Left lung (tissue), 10 donors: Measurements from ENCODE around the gene MKNK2. TPM values are rescaled to one million over a fixed set of nuclear protein-coding genes. Genes with fewer than 3 reads are reported as not detected.

Experiments used
- ATAC-seq: fragments of 200-7000 bp; cut with Tn5 transposase; one replicate; pipeline ENCODE4 v1.9.1; 2020; ENCODE audit warnings: moderate library complexity
- DNase-seq, 4 donors: peaks; one replicate each; pipeline ENCODE4 v3.0.0-alpha.2; 2013 to 2020
- H3K27ac ChIP-seq, 2 donors: fragments of 200-600 bp; sonication (generic) in 1 of 2; one replicate each; pipeline versions ENCODE4 v1.5.0 to v1.8.0; 2020 to 2021
- H3K27me3 ChIP-seq, 2 donors: fragments of 200-600 bp; sonication (generic) in 1 of 2; one replicate each; pipeline versions ENCODE4 v1.5.0 to v1.8.0; 2020 to 2021
- H3K36me3 ChIP-seq, 2 donors: fragments of 200-600 bp; sonication (generic) in 1 of 2; one replicate each; pipeline versions ENCODE4 v1.5.0 to v1.8.0; 2020 to 2021
- H3K4me1 ChIP-seq, 2 donors: fragments of 200-600 bp; one replicate each; pipeline ENCODE4 v1.8.0; 2021
- H3K4me3 ChIP-seq, 2 donors: fragments of 200-600 bp; sonication (generic) in 1 of 2; one replicate each; pipeline versions ENCODE4 v1.5.0 to v1.8.0; 2020 to 2021; ENCODE audit warnings: mild to moderate bottlenecking in 1 of 2
- H3K9me3 ChIP-seq, 2 donors: fragments of 200-600 bp; sonication (generic) in 1 of 2; one replicate each; pipeline versions ENCODE4 v1.5.0 to v1.8.0; 2020 to 2021
- CTCF ChIP-seq, 2 donors: fragments of 200-600 bp; sonication (generic) in 1 of 2; IDR thresholded peaks; one replicate each; pipeline versions ENCODE4 v1.5.0 to v1.8.0; 2021; ENCODE audit warnings: antibody characterized with exemption in 2 of 2
- intact Hi-C, 2 donors: fragments of 100-400 bp; cut with DNase I; formaldehyde crosslinking; loops; one replicate each; pipeline versions ENCODE4 v1.11.2 to v1.14.2; 2022
- polyA plus RNA-seq, 6 donors: library from polyadenylated mRNA; unstranded; fragments of 120-200 nt; gene quantifications; one replicate each; pipeline ENCODE4 v1.2.1, GENCODE V29; 2013; ENCODE audit not compliant: insufficient read length in 6 of 6
- total RNA-seq, 2 donors: library from RNA; stranded (reverse); fragmentation: NEBNext Ultra II Directional; extraction: Animal tissue kit (Norgen Biotek cat#: 25700); gene quantifications; one replicate each; pipeline ENCODE4 v1.2.1, GENCODE V29; 2021
- donor health status: DM: no; HTN: yes; CAD: no.
- donor health status: DM: no; HTN: no; CAD: no.

MKNK2 gene
- total and polyA plus RNA-seq, 8 donors, result 59.3 to 291 (median 86.1) TPM

GRCh38 chr19:2010135-2010668, 40.8 kb downstream of the MKNK2 start:
- DNase-seq, result no peak
- Histone ChIP-seq H3K27ac (no peak overlapping the region), H3K4me3 (no peak overlapping the region), H3K9me3 (no peaks in the 10 kb centered on the region), H3K27me3 (no peaks in the 10 kb centered on the region), H3K4me1 (peaks cover 0 to 3% of the 10 kb centered on the region in 2 donors), H3K36me3 (no peaks in the 10 kb centered on the region)
- TF ChIP-seq CTCF (IDR thresholded peaks at IDR 0.05), result no peak
- intact Hi-C loops, result no loop called here
- ATAC-seq, result no peak

GRCh38 chr19:2003874-2004273, 47.2 kb downstream of the MKNK2 start:
- Histone ChIP-seq H3K27ac (no peak overlapping the region), H3K4me3 (no peak overlapping the region), H3K4me1 (no peaks in the 10 kb centered on the region), H3K36me3 (peaks cover 0 to 27% of the 10 kb centered on the region in 2 donors), H3K9me3 (no peaks in the 10 kb centered on the region), H3K27me3 (no peaks in the 10 kb centered on the region)
- no peak for TF ChIP-seq CTCF (IDR thresholded peaks at IDR 0.05)
- no peak for ATAC-seq
- intact Hi-C loops, result no loop called here
- no peak for DNase-seq

GRCh38 chr19:1999856-2000515, 51.1 kb downstream of the MKNK2 start:
- Histone ChIP-seq H3K27me3 (no peaks in the 10 kb centered on the region), H3K27ac (no peak overlapping the region), H3K4me1 (no peaks in the 10 kb centered on the region), H3K36me3 (peaks cover 0 to 50% of the 10 kb centered on the region in 2 donors), H3K4me3 (no peak overlapping the region), H3K9me3 (no peaks in the 10 kb centered on the region)
- ATAC-seq (no peak), DNase-seq (no peak)
- TF ChIP-seq CTCF (IDR thresholded peaks at IDR 0.05), result no peak
- intact Hi-C loops, result no loop called here

- no peaks in the 10 kb centered on the region for H3K27me3 ChIP-seq
- DNase-seq, result no peak
- H3K9me3 ChIP-seq, result no peaks in the 10 kb centered on the region
- no peak for ATAC-seq
- H3K27ac ChIP-seq, result no peak overlapping the region
- H3K36me3 ChIP-seq, result peaks cover 0 to 55% of the 10 kb centered on the region in 2 donors
- no peaks in the 10 kb centered on the region for H3K4me1 ChIP-seq
- intact Hi-C loops, result no loop called here
- no peak overlapping the region for H3K4me3 ChIP-seq
- TF ChIP-seq CTCF (IDR thresholded peaks at IDR 0.05), result no peak
These were observed 52.0 kb downstream of the MKNK2 start for GRCh38 chr19:1998712-1999708.
